T1000 (cell line): Measurements from ENCODE around the gene DUSP1.
A peak's percentile ranks its signal among the peaks of the same experiment; 100 is the strongest.
"Not testable (repeated sequence)": the region's sequence is repeated elsewhere in the genome, so short reads cannot be mapped to it uniquely, and the experiment has no call there.

Experiments used
- DNase-seq: peaks from one replicate; lab custom pipeline; 2025; ENCODE audit warnings: mixed read lengths; lab: John Stamatoyannopoulos, UW

DUSP1 gene, protein sequence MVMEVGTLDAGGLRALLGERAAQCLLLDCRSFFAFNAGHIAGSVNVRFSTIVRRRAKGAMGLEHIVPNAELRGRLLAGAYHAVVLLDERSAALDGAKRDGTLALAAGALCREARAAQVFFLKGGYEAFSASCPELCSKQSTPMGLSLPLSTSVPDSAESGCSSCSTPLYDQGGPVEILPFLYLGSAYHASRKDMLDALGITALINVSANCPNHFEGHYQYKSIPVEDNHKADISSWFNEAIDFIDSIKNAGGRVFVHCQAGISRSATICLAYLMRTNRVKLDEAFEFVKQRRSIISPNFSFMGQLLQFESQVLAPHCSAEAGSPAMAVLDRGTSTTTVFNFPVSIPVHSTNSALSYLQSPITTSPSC

GRCh38 chr5:172770675-172771438, at the start of gene DUSP1:
TSS of gene DUSP1 (minus strand) at chr5:172771195. CDS start at chr5:172770952, 243 bp downstream.
- peak; percentile 97 for DNase-seq

- no peak for DNase-seq
These were observed 49.2 kb upstream of the DUSP1 start for GRCh38 chr5:172820046-172820767.

GRCh38 chr5:172819569-172819968, 48.6 kb upstream of the DUSP1 start:
- no peak for DNase-seq

GRCh38 chr5:172818081-172818480, 47.1 kb upstream of the DUSP1 start:
- no peak for DNase-seq

- DNase-seq = no peak
These were observed 46.7 kb upstream of the DUSP1 start for GRCh38 chr5:172817664-172818063.

- DNase-seq = no peak
These were observed 46.0 kb upstream of the DUSP1 start for GRCh38 chr5:172816925-172817562.

DNA sequence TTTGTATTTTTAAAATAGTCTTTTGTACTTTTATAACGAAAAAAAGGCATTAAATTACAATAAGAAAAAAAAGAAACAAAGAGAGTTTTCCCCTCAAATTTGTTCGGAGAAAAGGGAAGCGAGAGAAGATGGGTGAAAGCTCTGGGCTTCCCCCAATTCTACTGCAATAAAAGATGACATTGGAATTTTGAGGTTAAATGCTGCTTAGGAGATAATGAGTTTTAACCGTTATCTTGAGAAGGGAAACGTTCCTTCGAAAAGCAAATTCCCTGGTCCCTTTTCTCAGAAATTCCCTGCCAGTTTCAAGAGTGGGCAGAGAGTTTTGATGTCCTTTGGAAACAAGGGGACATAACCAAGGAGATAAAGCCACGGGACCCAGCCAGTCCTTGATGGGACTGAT, 44.6 kb upstream of the DUSP1 start:
- no peak for DNase-seq

- not testable (repeated sequence) for DNase-seq
These were observed 40.0 kb upstream of the DUSP1 start for GRCh38 chr5:172810996-172811395.

DNA sequence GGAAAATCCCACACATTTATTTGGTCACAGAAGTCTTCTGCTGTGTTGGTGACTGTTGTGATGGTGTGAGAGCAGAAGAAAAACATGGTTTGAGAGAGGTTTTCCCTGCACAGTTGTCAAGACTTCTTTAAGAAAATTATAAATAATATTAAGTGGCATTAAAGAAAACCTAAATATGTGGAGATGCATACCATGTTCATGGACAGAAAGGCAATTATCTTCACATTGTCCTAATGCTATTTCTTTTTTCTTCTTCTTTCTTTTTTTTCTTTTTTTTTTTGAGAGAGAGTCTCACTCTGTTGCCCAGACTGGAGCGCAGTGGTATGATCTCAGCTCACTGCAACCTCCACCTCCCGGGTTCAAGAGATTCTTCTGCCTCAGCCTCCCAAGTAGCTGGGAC, 38.8 kb upstream of the DUSP1 start:
- DNase-seq = no peak

DNA sequence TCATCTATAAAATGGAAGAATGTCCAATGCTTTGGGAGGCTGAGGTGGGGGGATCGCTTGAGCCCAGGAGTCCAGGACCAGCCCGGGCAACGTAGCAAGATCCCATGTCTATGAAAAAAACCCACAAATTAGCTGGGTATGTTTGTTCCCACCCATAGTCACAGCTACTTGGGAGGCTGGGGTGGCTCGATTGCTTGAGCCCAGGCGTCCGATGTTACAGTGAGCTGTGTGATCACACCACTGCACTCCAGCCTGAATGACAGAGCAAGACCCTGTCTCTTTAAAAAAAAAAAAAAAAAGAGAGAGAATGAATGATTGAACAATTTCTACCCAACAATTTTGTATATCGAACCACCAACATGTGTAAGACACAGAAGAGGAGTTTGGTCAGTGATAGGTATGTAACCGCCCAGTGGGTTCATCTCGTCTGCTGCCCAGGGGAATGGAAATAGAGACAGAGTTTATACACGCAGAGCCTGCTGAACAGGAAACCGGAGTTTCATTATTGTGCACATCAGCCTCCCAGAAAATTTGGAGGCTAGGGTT, 36.8 kb upstream of the DUSP1 start:
- no peak for DNase-seq

DNA sequence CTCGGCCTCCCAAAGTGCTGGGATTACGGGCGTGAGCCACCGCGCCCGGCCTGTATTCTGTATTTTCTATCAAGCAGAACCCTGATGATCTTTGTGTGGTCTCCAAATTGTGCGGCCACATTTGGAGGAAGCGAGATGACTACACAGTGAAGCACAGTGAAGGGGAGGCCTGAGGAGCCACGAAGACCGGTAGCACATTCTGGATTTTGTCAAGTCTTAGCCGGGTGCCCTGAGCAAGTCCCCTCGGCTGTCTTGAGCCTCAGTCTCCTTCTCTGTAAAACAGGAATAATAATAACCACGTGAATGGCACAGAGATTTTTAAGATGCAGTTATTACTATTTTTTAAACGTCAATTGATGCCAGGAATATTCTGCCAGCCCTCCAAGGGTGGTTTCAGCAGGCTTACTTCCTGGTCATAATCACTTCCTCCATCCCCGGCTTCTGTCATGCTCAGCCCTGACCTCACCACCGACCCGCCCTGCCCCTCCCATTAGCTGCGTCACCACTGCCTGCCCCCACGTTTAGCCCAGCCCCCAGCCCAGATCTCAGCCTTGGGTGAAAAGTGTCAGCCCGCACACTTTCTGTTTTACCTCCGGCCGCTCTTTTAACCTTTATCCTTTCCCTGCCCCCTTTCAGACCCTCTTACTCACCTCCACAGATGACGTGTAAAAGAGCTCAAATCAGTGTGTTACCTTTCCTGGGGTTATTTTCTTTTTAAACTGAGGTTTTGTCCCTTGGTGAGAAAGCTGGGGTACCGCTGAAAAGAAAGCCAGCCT, 36.1 kb upstream of the DUSP1 start:
- DNase-seq = peak; percentile 36

DNA sequence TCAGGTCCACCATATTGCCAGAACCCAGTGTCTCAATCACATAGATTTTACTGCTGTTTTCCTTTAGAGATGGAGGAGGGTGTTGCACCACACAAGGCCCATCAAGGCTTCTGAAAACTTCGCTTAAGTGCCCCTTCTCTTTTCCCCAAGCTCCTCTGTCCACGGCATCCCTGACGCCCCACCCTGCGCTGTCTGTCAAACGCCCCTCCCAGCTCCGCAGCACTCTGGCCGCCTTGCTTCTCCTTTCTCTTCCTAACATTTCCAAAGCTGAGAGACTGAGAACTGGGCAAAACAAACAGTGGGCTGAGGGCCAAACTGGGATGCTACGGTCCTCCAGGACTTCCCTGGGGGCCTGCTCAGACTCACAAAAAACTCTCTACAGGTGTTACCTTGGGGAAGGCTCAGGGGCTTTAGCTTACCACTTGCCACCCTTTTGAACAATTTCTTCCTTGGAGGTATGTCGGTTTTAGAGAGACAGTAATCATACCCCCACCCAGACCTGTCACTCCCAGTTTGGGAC, 34.8 kb upstream of the DUSP1 start:
- DNase-seq = no peak

- DNase-seq = no peak
These were observed 34.2 kb upstream of the DUSP1 start for GRCh38 chr5:172805018-172805683.

GRCh38 chr5:172802567-172803176, 31.7 kb upstream of the DUSP1 start:
- no peak for DNase-seq

GRCh38 chr5:172802112-172802511, 31.1 kb upstream of the DUSP1 start:
- no peak for DNase-seq

DNA sequence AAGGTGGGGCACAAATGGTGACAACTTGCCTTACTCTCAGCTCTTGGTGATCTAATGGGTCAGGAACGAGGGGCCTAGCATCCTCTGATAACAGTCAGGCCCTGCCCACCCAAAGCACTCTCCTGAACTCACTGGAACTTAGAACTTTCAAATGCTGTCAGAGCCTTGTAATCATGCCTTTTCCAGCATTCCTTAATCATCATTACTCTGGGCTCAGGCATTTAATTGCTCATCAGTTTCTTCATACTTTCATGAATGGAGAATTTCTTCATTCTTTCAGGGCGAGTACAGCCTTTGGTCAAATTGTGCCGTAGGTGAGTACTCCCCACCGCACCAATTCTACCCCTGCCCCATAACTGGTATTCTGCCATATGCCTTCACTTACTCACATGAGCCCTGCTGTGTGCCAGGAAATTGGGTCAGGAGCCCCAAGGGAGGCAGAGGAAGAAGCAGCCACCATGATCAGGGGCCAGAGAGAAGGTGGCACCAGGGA, 30.2 kb upstream of the DUSP1 start:
- peak; percentile 68 for DNase-seq

DNA sequence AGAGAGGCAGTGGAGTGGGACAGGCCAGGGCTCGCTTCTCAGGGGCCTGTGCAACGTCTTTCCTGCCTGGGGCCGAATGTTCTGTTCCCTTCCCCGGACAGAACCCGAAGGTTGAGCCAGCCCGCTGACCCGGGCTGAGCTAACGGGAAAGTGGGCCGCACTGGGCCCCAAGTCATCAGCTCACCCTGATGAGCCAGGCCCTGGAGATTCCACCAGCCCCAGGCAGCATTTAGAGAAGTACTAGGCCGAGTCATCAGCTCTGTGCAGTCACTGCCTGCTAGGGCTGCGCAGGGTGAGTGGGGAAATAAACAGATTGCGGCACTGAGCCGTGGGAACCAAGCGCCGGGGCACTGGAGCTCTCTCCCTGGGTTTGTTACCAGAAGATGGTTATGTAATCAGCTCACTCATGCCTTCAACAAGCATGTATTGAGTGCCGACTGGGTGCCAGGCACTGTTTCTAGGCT, 29.1 kb upstream of the DUSP1 start:
- DNase-seq = peak; percentile 72

DNA sequence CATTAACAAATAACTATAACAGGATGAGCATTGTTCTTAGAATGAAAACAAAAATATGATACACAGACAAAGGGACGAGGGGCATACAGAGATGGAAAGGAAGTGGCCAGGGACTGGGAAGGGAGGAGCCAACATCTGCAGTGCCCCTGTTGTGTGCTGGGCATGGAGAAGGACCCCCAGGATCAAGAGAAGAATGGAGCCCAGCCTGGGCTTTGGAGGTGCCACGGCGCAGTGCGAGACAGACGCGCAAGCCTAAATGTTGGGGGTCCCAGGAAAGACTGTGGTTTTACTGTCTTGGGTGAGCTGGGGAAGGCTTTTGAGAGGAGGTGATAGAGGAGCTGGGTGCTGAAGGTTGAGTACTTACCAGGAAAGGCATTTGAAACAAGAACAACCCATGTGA, 28.4 kb upstream of the DUSP1 start:
- no peak for DNase-seq

GRCh38 chr5:172798422-172799215, 27.6 kb upstream of the DUSP1 start:
- no peak for DNase-seq
